HG03108 (cell line): ENCODE data around the gene TLL2.

Source experiments
- ATAC-seq: cut with Tn5 transposase; IDR thresholded peaks from one replicate; pipeline ENCODE4 v1.9.1; 2021; ENCODE audit warnings: moderate library complexity; ENCODE audit not compliant: unreplicated experiment

Gene TLL2

GRCh38 chr10:96334616-96335526 lies 178.9 kb downstream of the TLL2 start:
- ATAC-seq: no peak

GRCh38 chr10:96333101-96333500 lies 180.6 kb downstream of the TLL2 start:
- ATAC-seq: no peak

GRCh38 chr10:96327462-96327861 lies 186.3 kb downstream of the TLL2 start:
- ATAC-seq: no peak

GRCh38 chr10:96325719-96326373 lies 187.9 kb downstream of the TLL2 start:
- ATAC-seq: peak; percentile 90

- no peak for ATAC-seq
These were observed 189.3 kb downstream of the TLL2 start for GRCh38 chr10:96324447-96324846.

- ATAC-seq: no peak
These were observed 191.5 kb downstream of the TLL2 start for GRCh38 chr10:96322275-96322674.

GRCh38 chr10:96321822-96322221 lies 191.9 kb downstream of the TLL2 start:
- no peak for ATAC-seq

- no peak for ATAC-seq
These were observed 193.8 kb downstream of the TLL2 start for GRCh38 chr10:96319754-96320474.

- ATAC-seq: no peak
These were observed 196.5 kb downstream of the TLL2 start for GRCh38 chr10:96317067-96317833.
